DND-41 (cell line): ENCODE measurements around the gene CDAN1.
"Not testable (repeated sequence)": the region's sequence is repeated elsewhere in the genome, so short reads cannot be mapped to it uniquely, and the experiment has no call there.

Experiments
- CTCF ChIP-seq: IDR thresholded peaks from 2 replicates; pipeline ENCODE4 v1.5.1; 2012; ENCODE audit warnings: borderline replicate concordance, low read length, moderate library complexity, mild to moderate bottlenecking; ENCODE audit not compliant: poor library complexity, severe bottlenecking; ENCODE audit errors: extremely low read depth
- EZH2 ChIP-seq: IDR thresholded peaks from 3 replicates; pipeline ENCODE4 v1.6.1; 2012; ENCODE audit warnings: borderline replicate concordance, low read depth, mild to moderate bottlenecking, moderate library complexity, low read length, inconsistent platforms; ENCODE audit not compliant: severe bottlenecking

- not testable (repeated sequence) for TF ChIP-seq CTCF, EZH2
These were observed 29.2 kb upstream of the CDAN1 start for GRCh38 chr15:42766109-42766508.
